WTC11 (cell line): ENCODE data around the gene CIB1. TPM values are rescaled to one million over a fixed set of nuclear protein-coding genes. Genes with fewer than 3 reads are reported as not detected.

Experiments used
- ATAC-seq: fragments of 200-7000 bp; cut with Tn5 transposase; 2 replicates; pipeline ENCODE4 v1.10.0; 2021; ENCODE audit warnings: mild to moderate bottlenecking, moderate library complexity
- CTCF ChIA-PET: fragments of 300-600 bp; sonication (Branson Sonifier 250); formaldehyde crosslinking; loops from one replicate; lab custom pipeline; 2021; ENCODE audit warnings: antibody characterized with exemption; lab: Charles Lee
- POLR2A ChIA-PET: fragments of 350-600 bp; sonication (Branson Sonifier 250); formaldehyde crosslinking; loops from one replicate; lab custom pipeline; 2021; ENCODE audit warnings: antibody characterized with exemption; lab: Charles Lee
- DNase-seq: peaks from one replicate; pipeline ENCODE4 v3.0.0; 2021; ENCODE audit warnings: low spot score
- H3K27ac Mint-ChIP-seq: 2 replicates; pipeline ENCODE4 v1.8.0; 2021; ENCODE audit warnings: mixed read lengths
- H3K27me3 Mint-ChIP-seq: 2 replicates; pipeline ENCODE4 v1.8.0; 2021; ENCODE audit warnings: low read depth, mild to moderate bottlenecking, moderate library complexity, mixed read lengths
- H3K36me3 Mint-ChIP-seq: 2 replicates; pipeline ENCODE4 v1.8.0; 2021; ENCODE audit warnings: mixed read lengths
- H3K4me1 Mint-ChIP-seq: 2 replicates; pipeline ENCODE4 v1.8.0; 2022; ENCODE audit warnings: mixed read lengths
- H3K4me3 Mint-ChIP-seq: 2 replicates; pipeline ENCODE4 v1.8.0; 2021; ENCODE audit warnings: mild to moderate bottlenecking, moderate library complexity, mixed read lengths
- H3K9me3 Mint-ChIP-seq: 2 replicates; pipeline ENCODE4 v1.8.0; 2021; ENCODE audit warnings: mixed read lengths
- E2F1 ChIP-seq: sonication (generic); formaldehyde crosslinking; IDR thresholded peaks from 2 replicates; pipeline ENCODE4 v1.8.0; 2022; ENCODE audit warnings: mild to moderate bottlenecking, missing genetic modification reagents
- EMX1 ChIP-seq: fragments of 250-450 bp; sonication (Bioruptor Pico); IDR thresholded peaks from 2 replicates; pipeline ENCODE4 v1.8.0; 2021; ENCODE audit warnings: mild to moderate bottlenecking
- ESRRA ChIP-seq: sonication (generic); formaldehyde crosslinking; IDR thresholded peaks from 2 replicates; pipeline ENCODE4 v1.8.1; 2022; ENCODE audit warnings: mild to moderate bottlenecking, missing genetic modification reagents, borderline replicate concordance
- FOXP4 ChIP-seq: sonication (generic); formaldehyde crosslinking; IDR thresholded peaks from 2 replicates; pipeline ENCODE4 v1.8.0; 2022; ENCODE audit warnings: mild to moderate bottlenecking, missing genetic modification reagents
- IRF1 ChIP-seq: sonication (generic); formaldehyde crosslinking; IDR thresholded peaks from 2 replicates; pipeline ENCODE4 v1.8.0; 2023; ENCODE audit warnings: missing genetic modification reagents
- JAZF1 ChIP-seq: fragments of 250-450 bp; sonication (Bioruptor Pico); IDR thresholded peaks from 2 replicates; pipeline ENCODE4 v1.9.0; 2021; ENCODE audit warnings: moderate library complexity, mild to moderate bottlenecking, inconsistent platforms
- KAT7 ChIP-seq: sonication (generic); formaldehyde crosslinking; IDR thresholded peaks from 2 replicates; pipeline ENCODE4 v1.8.1; 2023; ENCODE audit warnings: missing genetic modification reagents, mild to moderate bottlenecking, borderline replicate concordance
- SMAD3 ChIP-seq: sonication (generic); formaldehyde crosslinking; IDR thresholded peaks from 2 replicates; pipeline ENCODE4 v1.8.0; 2022; ENCODE audit warnings: missing genetic modification reagents, mild to moderate bottlenecking, borderline replicate concordance
- SMAD4 ChIP-seq: sonication (generic); formaldehyde crosslinking; IDR thresholded peaks from 2 replicates; pipeline ENCODE4 v1.8.0; 2022; ENCODE audit warnings: mild to moderate bottlenecking, missing genetic modification reagents
- SP1 ChIP-seq: sonication (generic); formaldehyde crosslinking; conservative IDR thresholded peaks from 2 replicates; pipeline ENCODE4 v1.8.1; 2022; ENCODE audit warnings: missing genetic modification reagents
- STAT6 ChIP-seq: sonication (generic); formaldehyde crosslinking; conservative IDR thresholded peaks from 2 replicates; pipeline ENCODE4 v1.8.1; 2023; ENCODE audit warnings: mild to moderate bottlenecking, low read depth, missing genetic modification reagents, moderate library complexity
- ZBTB21 ChIP-seq: sonication (generic); formaldehyde crosslinking; IDR thresholded peaks from 2 replicates; pipeline ENCODE4 v1.8.1; 2023; ENCODE audit warnings: mild to moderate bottlenecking, missing genetic modification reagents, borderline replicate concordance
- ZMAT4 ChIP-seq: fragments of 250-450 bp; sonication (Bioruptor Pico); IDR thresholded peaks from 2 replicates; pipeline ENCODE4 v1.9.0; 2021; ENCODE audit warnings: mild to moderate bottlenecking
- ZNF121 ChIP-seq: sonication (generic); formaldehyde crosslinking; IDR thresholded peaks from 2 replicates; pipeline ENCODE4 v1.8.0; 2023; ENCODE audit warnings: missing genetic modification reagents
- ZNF416 ChIP-seq: fragments of 250-450 bp; sonication (Bioruptor Pico); IDR thresholded peaks from 2 replicates; pipeline ENCODE4 v1.9.0; 2021; ENCODE audit warnings: mild to moderate bottlenecking, inconsistent platforms
- ZNF425 ChIP-seq: fragments of 250-450 bp; sonication (Bioruptor Pico); conservative IDR thresholded peaks from 2 replicates; pipeline ENCODE4 v1.9.0; 2021; ENCODE audit warnings: mild to moderate bottlenecking
- ZNF532 ChIP-seq: fragments of 250-450 bp; sonication (Bioruptor Pico); IDR thresholded peaks from 2 replicates; pipeline ENCODE4 v1.9.0; 2021; ENCODE audit warnings: mild to moderate bottlenecking, borderline replicate concordance
- total RNA-seq: library from RNA; stranded (reverse); gene quantifications from 3 replicates; pipeline ENCODE4 v1.2.3, GENCODE V29; 2021

Gene CIB1
- total RNA-seq, 1 experiment from 2014 or later: 29.6 TPM

- TF ChIP-seq SMAD3 (CRISPR knock-in tag) (no peak), SP1 (CRISPR knock-in tag) (no peak), E2F1 (no peak), ZNF416 (CRISPR knock-in tag) (no peak), ZNF121 (CRISPR knock-in tag) (no peak), ZNF425 (CRISPR knock-in tag) (no peak), ZMAT4 (CRISPR knock-in tag) (no peak), SMAD4 (no peak), IRF1 (CRISPR knock-in tag) (no peak), STAT6 (CRISPR knock-in tag) (no peak), ESRRA (CRISPR knock-in tag) (no peak), KAT7 (CRISPR knock-in tag) (no peak), ZBTB21 (CRISPR knock-in tag) (no peak), EMX1 (CRISPR knock-in tag) (no peak), JAZF1 (no peak), FOXP4 (CRISPR knock-in tag) (no peak), ZNF532 (CRISPR knock-in tag) (no peak)
- Mint-ChIP-seq H3K4me3 (no peak overlapping the region), H3K9me3 (no peaks in the 10 kb centered on the region), H3K4me1 (peaks cover 12% of the 10 kb centered on the region), H3K27ac (peak overlapping the region; percentile 90), H3K27me3 (no peaks in the 10 kb centered on the region), H3K36me3 (peaks cover 3% of the 10 kb centered on the region; the same call in 1 of the 2 replicates)
- CTCF ChIA-PET: interaction anchor here (0.7 to 6.5 kb wide), 9 partner anchors 8 to 169 kb away, joined by 3 to 62 read pairs (median 10); partner anchors contain the start of genes CIB1, GDPGP1, IDH2 and SEMA4B
- POLR2A ChIA-PET: interaction anchor here (0.6 to 0.7 kb wide), 2 partner anchors 51 to 62 kb away, joined by 3 to 6 read pairs; no protein-coding TSS in a partner anchor
- no peak for DNase-seq
- ATAC-seq: no peak
Observed at GRCh38 chr15:90213818-90214204, 19.9 kb downstream of the CIB1 start.
